IMR-90 (cell line): ENCODE results near the gene STXBP4. TPM values are rescaled to one million over a fixed set of nuclear protein-coding genes. Genes with fewer than 3 reads are reported as not detected.

Source experiments
- ATAC-seq: fragments of 200-7000 bp; cut with Tn5 transposase; 2 replicates; pipeline ENCODE4 v1.9.1; 2020; ENCODE audit warnings: low read depth, mild to moderate bottlenecking, moderate library complexity
- BruUV-seq: library from RNA; stranded (reverse); fragments of 400-500 nt; replicated peaks from 2 replicates; lab custom pipeline; 2021; lab: Mats Ljungman, UMichigan
- CTCF ChIA-PET: fragments of 300-600 bp; formaldehyde crosslinking; extraction: SDS; loops from one replicate; lab custom pipeline; 2021; ENCODE audit warnings: antibody characterized with exemption; lab: Yijun Ruan, JAX
- POLR2A ChIA-PET: fragments of 300-600 bp; sonication (Branson Sonifier 250); formaldehyde crosslinking; loops from one replicate; lab custom pipeline; 2022; ENCODE audit warnings: antibody characterized with exemption; ENCODE audit not compliant: unreplicated experiment; lab: Charles Lee
- DNase-seq: peaks from one replicate; pipeline ENCODE4 v3.0.0; 2013
- H2AFZ ChIP-seq: replicated peaks from 2 replicates; pipeline ENCODE3; 2013; ENCODE audit warnings: low read length, mild to moderate bottlenecking; ENCODE audit not compliant: poor library complexity
- H2AK5ac ChIP-seq: 2 replicates; pipeline ENCODE4 v1.6.1; 2013; ENCODE audit warnings: low read depth, low read length, inconsistent platforms
- H2AK9ac ChIP-seq: replicated peaks from 2 replicates; pipeline ENCODE3; 2013; ENCODE audit warnings: mild to moderate bottlenecking, low read depth, low read length, moderate library complexity; ENCODE audit not compliant: poor library complexity
- H2BK120ac ChIP-seq: 2 replicates; pipeline ENCODE4 v1.6.1; 2013; ENCODE audit warnings: low read depth, low read length, inconsistent platforms
- H2BK15ac ChIP-seq: 3 replicates; pipeline ENCODE4 v1.6.1; 2013; ENCODE audit warnings: low read depth, low read length, inconsistent platforms
- H2BK20ac ChIP-seq: 2 replicates; pipeline ENCODE4 v1.6.1; 2013; ENCODE audit warnings: low read depth, mild to moderate bottlenecking, inconsistent platforms, low read length, moderate library complexity
- H2BK5ac ChIP-seq: 2 replicates; pipeline ENCODE4 v1.6.1; 2013; ENCODE audit warnings: mild to moderate bottlenecking, low read depth, low read length, inconsistent platforms; ENCODE audit not compliant: poor library complexity, severe bottlenecking
- H3K14ac ChIP-seq: replicated peaks from 2 replicates; pipeline ENCODE4 v1.6.1; 2013; ENCODE audit warnings: low read depth, low read length, inconsistent platforms
- H3K18ac ChIP-seq: 2 replicates; pipeline ENCODE4 v1.6.1; 2013; ENCODE audit warnings: low read depth, low read length, control low read depth
- H3K23ac ChIP-seq: 2 replicates; pipeline ENCODE4 v1.6.1; 2013; ENCODE audit warnings: low read depth, low read length, inconsistent platforms
- H3K27ac ChIP-seq: 2 replicates; pipeline ENCODE4 v1.5.1; 2013; ENCODE audit warnings: mild to moderate bottlenecking, control low read depth, low read length; ENCODE audit not compliant: insufficient read depth
- H3K27me3 ChIP-seq: 2 replicates; pipeline ENCODE4 v1.6.1; 2013; ENCODE audit warnings: low read length; ENCODE audit not compliant: control insufficient read depth, insufficient read depth
- H3K36me3 ChIP-seq: 2 replicates; pipeline ENCODE4 v1.6.1; 2013; ENCODE audit warnings: low read length, mixed read lengths; ENCODE audit not compliant: control insufficient read depth, insufficient read depth
- H3K4ac ChIP-seq: 2 replicates; pipeline ENCODE4 v1.6.1; 2013; ENCODE audit warnings: low read depth, low read length, inconsistent platforms
- H3K4me1 ChIP-seq: 2 replicates; pipeline ENCODE4 v1.6.1; 2013; ENCODE audit warnings: low read length, mixed read lengths; ENCODE audit not compliant: control insufficient read depth, insufficient read depth
- H3K4me2 ChIP-seq: 2 replicates; pipeline ENCODE4 v1.6.1; 2013; ENCODE audit warnings: low read depth, mild to moderate bottlenecking, control low read depth, low read length, moderate library complexity
- H3K4me3 ChIP-seq: 2 replicates; pipeline ENCODE4 v1.5.1; 2013; ENCODE audit warnings: low read depth, mild to moderate bottlenecking, control low read depth, low read length, moderate library complexity; ENCODE audit not compliant: insufficient read depth
- H3K56ac ChIP-seq: 2 replicates; pipeline ENCODE4 v1.6.1; 2013; ENCODE audit warnings: low read length, inconsistent platforms; ENCODE audit not compliant: insufficient read depth; ENCODE audit errors: extremely low read depth
- H3K79me1 ChIP-seq, 2 experiments: 2 replicates each; pipeline ENCODE4 v1.6.1; 2013; ENCODE audit warnings: low read length in 2 of 2, inconsistent platforms in 1 of 2, low read depth in 1 of 2
- H3K9ac ChIP-seq: 2 replicates; pipeline ENCODE4 v1.6.1; 2013; ENCODE audit warnings: low read depth, low read length, control low read depth
- H3K9me1 ChIP-seq: 2 replicates; pipeline ENCODE4 v1.6.1; 2013; ENCODE audit warnings: low read length, inconsistent platforms; ENCODE audit not compliant: insufficient read depth
- H3K9me3 ChIP-seq: 2 replicates; pipeline ENCODE4 v1.6.1; 2013; ENCODE audit warnings: low read length; ENCODE audit not compliant: control insufficient read depth, insufficient read depth
- H4K20me1 ChIP-seq: 2 replicates; pipeline ENCODE4 v1.6.1; 2013; ENCODE audit warnings: low read length, inconsistent platforms; ENCODE audit not compliant: insufficient read depth
- H4K5ac ChIP-seq: 2 replicates; pipeline ENCODE4 v1.6.1; 2013; ENCODE audit warnings: mild to moderate bottlenecking, low read depth, low read length, control low read depth
- H4K8ac ChIP-seq, 2 experiments: 2 replicates each; pipeline ENCODE4 v1.6.1; 2013; ENCODE audit warnings: low read depth in 2 of 2, low read length in 2 of 2, control low read depth in 1 of 2, inconsistent platforms in 1 of 2
- H4K91ac ChIP-seq: 2 replicates; pipeline ENCODE4 v1.6.1; 2013; ENCODE audit warnings: low read depth, low read length, inconsistent platforms; ENCODE audit not compliant: insufficient read depth
- BHLHE40 ChIP-seq: fragments of 150-350 bp; IDR thresholded peaks from 2 replicates; pipeline ENCODE4 v1.6.1; 2016; ENCODE audit warnings: mild to moderate bottlenecking, low read depth, low read length
- CEBPB ChIP-seq: IDR thresholded peaks from 2 replicates; pipeline ENCODE4 v1.6.1; 2012; ENCODE audit warnings: low read depth, low read length, improper control_type of control experiment
- CHD1 ChIP-seq: IDR thresholded peaks from 2 replicates; pipeline ENCODE4 v1.6.1; 2012; ENCODE audit warnings: low read depth, low read length, improper control_type of control experiment
- CTCF ChIP-seq: conservative IDR thresholded peaks from 2 replicates; pipeline ENCODE4 v1.5.1; 2012; ENCODE audit warnings: mild to moderate bottlenecking, low read depth, low read length, improper control_type of control experiment
- ELK1 ChIP-seq: fragments of 150-350 bp; IDR thresholded peaks from 2 replicates; pipeline ENCODE4 v1.6.1; 2016; ENCODE audit warnings: low read depth, mild to moderate bottlenecking, low read length, moderate library complexity, borderline replicate concordance
- FOS ChIP-seq: fragments of 150-350 bp; IDR thresholded peaks from 2 replicates; pipeline ENCODE4 v1.6.1; 2016; ENCODE audit warnings: low read depth, low read length
- MAFK ChIP-seq: IDR thresholded peaks from 2 replicates; pipeline ENCODE4 v1.6.1; 2012; ENCODE audit warnings: low read depth, low read length, improper control_type of control experiment
- MXI1 ChIP-seq: IDR thresholded peaks from 2 replicates; pipeline ENCODE4 v1.6.1; 2012; ENCODE audit warnings: low read depth, mild to moderate bottlenecking, low read length, moderate library complexity, borderline replicate concordance
- NFE2L2 ChIP-seq: fragments of 150-350 bp; IDR thresholded peaks from 2 replicates; pipeline ENCODE4 v1.6.1; 2016; ENCODE audit warnings: low read depth, mild to moderate bottlenecking, low read length
- POLR2A ChIP-seq: IDR thresholded peaks from 2 replicates; pipeline ENCODE4 v1.6.1; 2012; ENCODE audit warnings: mild to moderate bottlenecking, low read depth, low read length
- RAD21 ChIP-seq: IDR thresholded peaks from 2 replicates; pipeline ENCODE4 v1.6.1; 2012; ENCODE audit warnings: low read length, improper control_type of control experiment
- RCOR1 ChIP-seq: IDR thresholded peaks from 2 replicates; pipeline ENCODE4 v1.6.1; 2012; ENCODE audit warnings: mild to moderate bottlenecking, low read length, improper control_type of control experiment; ENCODE audit not compliant: insufficient replicate concordance
- RFX5 ChIP-seq: IDR thresholded peaks from 2 replicates; pipeline ENCODE4 v1.8.0; 2012; ENCODE audit warnings: low read depth, mild to moderate bottlenecking, low read length, moderate library complexity
- USF2 ChIP-seq: fragments of 150-350 bp; IDR thresholded peaks from 2 replicates; pipeline ENCODE4 v1.6.1; 2017; ENCODE audit warnings: mild to moderate bottlenecking, antibody characterized with exemption, low read length, low read depth
- WGBS, 2 experiments: methylation state at CpG; one replicate each; pipeline versions ENCODE4 v1.1.5 to v1.1.7; 2013; ENCODE audit warnings: missing lambda C conversion rate in 2 of 2; ENCODE audit not compliant: insufficient read length in 1 of 2; ENCODE audit errors: extremely low coverage in 2 of 2; 5-methylcytosine and 5-hydroxymethylcytosine counted together
- dilution Hi-C: fragments of 300-500 bp; cut with HindIII; formaldehyde crosslinking; loops from one replicate; pipeline ENCODE4 v1.14.3; 2018; ENCODE audit warnings: low sequenced_read_pairs; ENCODE audit not compliant: unreplicated experiment
- in situ Hi-C: fragments of 300-500 bp; cut with MboI; formaldehyde crosslinking; loops from 3 replicates; pipeline ENCODE4 v1.14.3; 2019; ENCODE audit warnings: low sequenced_read_pairs, inconsistent platforms, mixed read lengths
- intact Hi-C: fragments of 100-400 bp; cut with micrococcal nuclease; formaldehyde crosslinking; loops from 2 replicates; pipeline ENCODE4 v1.10.0; 2022
- polyA plus RNA-seq, 3 experiments: library from polyadenylated mRNA; depleted of rRNA; stranded (reverse); fragments of >200 nt; gene quantifications; 2 replicates each; pipeline ENCODE4 v1.2.3, GENCODE V29; 2012; ENCODE audit warnings: low replicate concordance in 1 of 3
- total RNA-seq: library from RNA; depleted of rRNA; stranded (reverse); fragments of >200 nt; gene quantifications from 2 replicates; pipeline ENCODE4 v1.2.3, GENCODE V29; 2012

Gene STXBP4
- total and polyA plus RNA-seq, 2 of the 4 experiments (the other 2 are of a cell fraction) = 4.1 to 20.4 TPM

- dilution Hi-C loops = no loop called here
- CTCF ChIA-PET = no interaction called here
Observed at GRCh38 chr17:54937018-54937417, 31.5 kb upstream of the STXBP4 start.

More at GRCh38 chr17:54937018-54937417, 31.5 kb upstream of the STXBP4 start:
- Histone ChIP-seq H2BK120ac (no peak overlapping the region), H3K27ac (no peak overlapping the region), H3K9me1 (no peaks in the 10 kb centered on the region), H4K8ac (no peak overlapping the region), H3K23ac (no peak overlapping the region), H3K4me2 (no peak overlapping the region), H3K36me3 (peaks cover 8% of the 10 kb centered on the region), H4K91ac (no peak overlapping the region), H3K4me3 (no peak overlapping the region), H3K18ac (no peak overlapping the region), H3K4me1 (no peaks in the 10 kb centered on the region), H3K9me3 (no peaks in the 10 kb centered on the region), H3K4ac (no peak overlapping the region), H3K14ac (no peak overlapping the region), H2AFZ (no peak overlapping the region), H2BK15ac (no peak overlapping the region), H2BK5ac (no peak overlapping the region), H3K56ac (no peak overlapping the region), H4K5ac (no peak overlapping the region), H3K79me1 (no peaks in the 10 kb centered on the region), H3K27me3 (no peaks in the 10 kb centered on the region), H2AK5ac (no peak overlapping the region), H3K9ac (no peak overlapping the region), H2AK9ac (no peak overlapping the region), H4K20me1 (no peaks in the 10 kb centered on the region), H2BK20ac (no peak overlapping the region)
- in situ Hi-C loops (no loop called here), intact Hi-C loops (no loop called here)
- 80% methylated on average over 1 of the region's 5 CpGs; no CpG with 5 or more reads in 1 of the 2 experiments for WGBS, 2 experiments
- no TSS peak for BruUV-seq
- TF ChIP-seq MXI1 = no peak
- no peak for TF ChIP-seq POLR2A
- TF ChIP-seq CTCF = no peak
- TF ChIP-seq CEBPB = no peak
- no peak for TF ChIP-seq RCOR1
- no peak for TF ChIP-seq RAD21
- no peak for TF ChIP-seq BHLHE40
- TF ChIP-seq MAFK = no peak
- TF ChIP-seq RFX5 = no peak
- TF ChIP-seq FOS = no peak
- TF ChIP-seq NFE2L2 = no peak
- no peak for TF ChIP-seq USF2
- TF ChIP-seq ELK1 = no peak
- no peak for TF ChIP-seq CHD1
- POLR2A ChIA-PET = no interaction called here
- ATAC-seq (no peak), DNase-seq (no peak)
